IMR-90 (cell line): ENCODE measurements around the gene L3MBTL2. TPM values are rescaled to one million over a fixed set of nuclear protein-coding genes. Genes with fewer than 3 reads are reported as not detected.

ENCODE experiments used
- ATAC-seq: fragments of 200-7000 bp; cut with Tn5 transposase; 2 replicates; pipeline ENCODE4 v1.9.1; 2020; ENCODE audit warnings: low read depth, mild to moderate bottlenecking, moderate library complexity
- BruUV-seq: library from RNA; stranded (reverse); fragments of 400-500 nt; replicated peaks from 2 replicates; lab custom pipeline; 2021; lab: Mats Ljungman, UMichigan
- CTCF ChIA-PET: fragments of 300-600 bp; formaldehyde crosslinking; extraction: SDS; loops from one replicate; lab custom pipeline; 2021; ENCODE audit warnings: antibody characterized with exemption; lab: Yijun Ruan, JAX
- POLR2A ChIA-PET: fragments of 300-600 bp; sonication (Branson Sonifier 250); formaldehyde crosslinking; loops from one replicate; lab custom pipeline; 2022; ENCODE audit warnings: antibody characterized with exemption; ENCODE audit not compliant: unreplicated experiment; lab: Charles Lee
- DNase-seq: peaks from one replicate; pipeline ENCODE4 v3.0.0; 2013
- H2AFZ ChIP-seq: replicated peaks from 2 replicates; pipeline ENCODE3; 2013; ENCODE audit warnings: low read length, mild to moderate bottlenecking; ENCODE audit not compliant: poor library complexity
- H2AK5ac ChIP-seq: 2 replicates; pipeline ENCODE4 v1.6.1; 2013; ENCODE audit warnings: low read depth, low read length, inconsistent platforms
- H2AK9ac ChIP-seq: replicated peaks from 2 replicates; pipeline ENCODE3; 2013; ENCODE audit warnings: mild to moderate bottlenecking, low read depth, low read length, moderate library complexity; ENCODE audit not compliant: poor library complexity
- H2BK120ac ChIP-seq: 2 replicates; pipeline ENCODE4 v1.6.1; 2013; ENCODE audit warnings: low read depth, low read length, inconsistent platforms
- H2BK15ac ChIP-seq: 3 replicates; pipeline ENCODE4 v1.6.1; 2013; ENCODE audit warnings: low read depth, low read length, inconsistent platforms
- H2BK20ac ChIP-seq: 2 replicates; pipeline ENCODE4 v1.6.1; 2013; ENCODE audit warnings: low read depth, mild to moderate bottlenecking, inconsistent platforms, low read length, moderate library complexity
- H2BK5ac ChIP-seq: 2 replicates; pipeline ENCODE4 v1.6.1; 2013; ENCODE audit warnings: mild to moderate bottlenecking, low read depth, low read length, inconsistent platforms; ENCODE audit not compliant: poor library complexity, severe bottlenecking
- H3K14ac ChIP-seq: replicated peaks from 2 replicates; pipeline ENCODE4 v1.6.1; 2013; ENCODE audit warnings: low read depth, low read length, inconsistent platforms
- H3K18ac ChIP-seq: 2 replicates; pipeline ENCODE4 v1.6.1; 2013; ENCODE audit warnings: low read depth, low read length, control low read depth
- H3K23ac ChIP-seq: 2 replicates; pipeline ENCODE4 v1.6.1; 2013; ENCODE audit warnings: low read depth, low read length, inconsistent platforms
- H3K27ac ChIP-seq: 2 replicates; pipeline ENCODE4 v1.5.1; 2013; ENCODE audit warnings: mild to moderate bottlenecking, control low read depth, low read length; ENCODE audit not compliant: insufficient read depth
- H3K27me3 ChIP-seq: 2 replicates; pipeline ENCODE4 v1.6.1; 2013; ENCODE audit warnings: low read length; ENCODE audit not compliant: control insufficient read depth, insufficient read depth
- H3K36me3 ChIP-seq: 2 replicates; pipeline ENCODE4 v1.6.1; 2013; ENCODE audit warnings: low read length, mixed read lengths; ENCODE audit not compliant: control insufficient read depth, insufficient read depth
- H3K4ac ChIP-seq: 2 replicates; pipeline ENCODE4 v1.6.1; 2013; ENCODE audit warnings: low read depth, low read length, inconsistent platforms
- H3K4me1 ChIP-seq: 2 replicates; pipeline ENCODE4 v1.6.1; 2013; ENCODE audit warnings: low read length, mixed read lengths; ENCODE audit not compliant: control insufficient read depth, insufficient read depth
- H3K4me2 ChIP-seq: 2 replicates; pipeline ENCODE4 v1.6.1; 2013; ENCODE audit warnings: low read depth, mild to moderate bottlenecking, control low read depth, low read length, moderate library complexity
- H3K4me3 ChIP-seq: 2 replicates; pipeline ENCODE4 v1.5.1; 2013; ENCODE audit warnings: low read depth, mild to moderate bottlenecking, control low read depth, low read length, moderate library complexity; ENCODE audit not compliant: insufficient read depth
- H3K56ac ChIP-seq: 2 replicates; pipeline ENCODE4 v1.6.1; 2013; ENCODE audit warnings: low read length, inconsistent platforms; ENCODE audit not compliant: insufficient read depth; ENCODE audit errors: extremely low read depth
- H3K79me1 ChIP-seq, 2 experiments: 2 replicates each; pipeline ENCODE4 v1.6.1; 2013; ENCODE audit warnings: low read length in 2 of 2, inconsistent platforms in 1 of 2, low read depth in 1 of 2
- H3K9ac ChIP-seq: 2 replicates; pipeline ENCODE4 v1.6.1; 2013; ENCODE audit warnings: low read depth, low read length, control low read depth
- H3K9me1 ChIP-seq: 2 replicates; pipeline ENCODE4 v1.6.1; 2013; ENCODE audit warnings: low read length, inconsistent platforms; ENCODE audit not compliant: insufficient read depth
- H3K9me3 ChIP-seq: 2 replicates; pipeline ENCODE4 v1.6.1; 2013; ENCODE audit warnings: low read length; ENCODE audit not compliant: control insufficient read depth, insufficient read depth
- H4K20me1 ChIP-seq: 2 replicates; pipeline ENCODE4 v1.6.1; 2013; ENCODE audit warnings: low read length, inconsistent platforms; ENCODE audit not compliant: insufficient read depth
- H4K5ac ChIP-seq: 2 replicates; pipeline ENCODE4 v1.6.1; 2013; ENCODE audit warnings: mild to moderate bottlenecking, low read depth, low read length, control low read depth
- H4K8ac ChIP-seq, 2 experiments: 2 replicates each; pipeline ENCODE4 v1.6.1; 2013; ENCODE audit warnings: low read depth in 2 of 2, low read length in 2 of 2, control low read depth in 1 of 2, inconsistent platforms in 1 of 2
- H4K91ac ChIP-seq: 2 replicates; pipeline ENCODE4 v1.6.1; 2013; ENCODE audit warnings: low read depth, low read length, inconsistent platforms; ENCODE audit not compliant: insufficient read depth
- BHLHE40 ChIP-seq: fragments of 150-350 bp; IDR thresholded peaks from 2 replicates; pipeline ENCODE4 v1.6.1; 2016; ENCODE audit warnings: mild to moderate bottlenecking, low read depth, low read length
- CEBPB ChIP-seq: IDR thresholded peaks from 2 replicates; pipeline ENCODE4 v1.6.1; 2012; ENCODE audit warnings: low read depth, low read length, improper control_type of control experiment
- MXI1 ChIP-seq: IDR thresholded peaks from 2 replicates; pipeline ENCODE4 v1.6.1; 2012; ENCODE audit warnings: low read depth, mild to moderate bottlenecking, low read length, moderate library complexity, borderline replicate concordance
- NFE2L2 ChIP-seq: fragments of 150-350 bp; IDR thresholded peaks from 2 replicates; pipeline ENCODE4 v1.6.1; 2016; ENCODE audit warnings: low read depth, mild to moderate bottlenecking, low read length
- RAD21 ChIP-seq: IDR thresholded peaks from 2 replicates; pipeline ENCODE4 v1.6.1; 2012; ENCODE audit warnings: low read length, improper control_type of control experiment
- WGBS, 2 experiments: methylation state at CpG; one replicate each; pipeline versions ENCODE4 v1.1.5 to v1.1.7; 2013; ENCODE audit warnings: missing lambda C conversion rate in 2 of 2; ENCODE audit not compliant: insufficient read length in 1 of 2; ENCODE audit errors: extremely low coverage in 2 of 2; 5-methylcytosine and 5-hydroxymethylcytosine counted together
- dilution Hi-C: fragments of 300-500 bp; cut with HindIII; formaldehyde crosslinking; loops from one replicate; pipeline ENCODE4 v1.14.3; 2018; ENCODE audit warnings: low sequenced_read_pairs; ENCODE audit not compliant: unreplicated experiment
- in situ Hi-C: fragments of 300-500 bp; cut with MboI; formaldehyde crosslinking; loops from 3 replicates; pipeline ENCODE4 v1.14.3; 2019; ENCODE audit warnings: low sequenced_read_pairs, inconsistent platforms, mixed read lengths
- intact Hi-C: fragments of 100-400 bp; cut with micrococcal nuclease; formaldehyde crosslinking; loops from 2 replicates; pipeline ENCODE4 v1.10.0; 2022
- polyA plus RNA-seq, 3 experiments: library from polyadenylated mRNA; depleted of rRNA; stranded (reverse); fragments of >200 nt; gene quantifications; 2 replicates each; pipeline ENCODE4 v1.2.3, GENCODE V29; 2012; ENCODE audit warnings: low replicate concordance in 1 of 3
- total RNA-seq: library from RNA; depleted of rRNA; stranded (reverse); fragments of >200 nt; gene quantifications from 2 replicates; pipeline ENCODE4 v1.2.3, GENCODE V29; 2012
- TF ChIP-seq, protein P1 (sequence below): fragments of 150-350 bp; IDR thresholded peaks from 2 replicates; pipeline ENCODE4 v1.6.1; 2016; ENCODE audit warnings: low read depth, mild to moderate bottlenecking, low read length, moderate library complexity, borderline replicate concordance
- TF ChIP-seq, protein P2 (sequence below): conservative IDR thresholded peaks from 2 replicates; pipeline ENCODE4 v1.5.1; 2012; ENCODE audit warnings: mild to moderate bottlenecking, low read depth, low read length, improper control_type of control experiment

Gene L3MBTL2
- total and polyA plus RNA-seq, 2 of the 4 experiments (the other 2 are of a cell fraction) = 20.6 to 25.1 TPM

DNA sequence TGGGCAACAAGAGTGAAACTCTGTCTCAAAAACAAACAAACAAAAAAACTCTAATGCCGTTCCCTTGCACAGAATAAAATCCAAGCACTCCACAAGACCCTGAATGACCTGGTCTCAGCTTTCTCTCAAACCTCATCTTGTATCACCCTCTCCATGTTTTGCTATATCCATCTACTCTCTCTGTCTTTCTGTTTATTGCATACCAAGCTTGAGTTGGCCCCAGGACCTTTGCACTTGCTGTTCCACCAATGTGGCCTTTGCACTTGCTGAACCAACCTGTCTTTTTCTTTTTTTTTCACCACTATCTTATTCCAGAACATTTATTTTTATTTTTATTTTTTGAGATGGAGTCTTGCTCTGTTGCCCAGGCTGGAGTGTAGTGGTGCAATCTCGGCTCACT lies 2.0 kb upstream of the L3MBTL2 start:
- Histone ChIP-seq H3K27me3 (no peaks in the 10 kb centered on the region; the same call in 1 of the 2 replicates), H3K27ac (no peak overlapping the region), H3K9me1 (no peaks in the 10 kb centered on the region), H4K20me1 (no peaks in the 10 kb centered on the region), H3K79me1 (peaks cover 9 to 26% of the 10 kb centered on the region in 2 experiments; a peak in 3 of 4 replicates), H3K9ac (no peak overlapping the region), H2AK9ac (no peak overlapping the region), H3K56ac (no peak overlapping the region), H2BK15ac (no peak overlapping the region), H2BK120ac (no peak overlapping the region), H3K4me3 (no peak overlapping the region), H2BK20ac (no peak overlapping the region), H2AFZ (no peak overlapping the region), H3K36me3 (no peaks in the 10 kb centered on the region), H3K18ac (no peak overlapping the region), H3K14ac (no peak overlapping the region), H2BK5ac (no peak overlapping the region), H3K9me3 (no peaks in the 10 kb centered on the region), H4K91ac (no peak overlapping the region), H3K4me2 (no peak overlapping the region), H3K4me1 (no peaks in the 10 kb centered on the region; the same call in 1 of the 2 replicates), H3K4ac (no peak overlapping the region), H3K23ac (no peak overlapping the region), H4K8ac (no peak overlapping the region), H4K5ac (no peak overlapping the region), H2AK5ac (no peak overlapping the region)
- 78% methylated on average over 1 of the region's 2 CpGs; no CpG with 5 or more reads in 1 of the 2 experiments for WGBS, 2 experiments
- POLR2A ChIA-PET = no interaction called here
- dilution Hi-C loops (no loop called here), intact Hi-C loops (no loop called here), in situ Hi-C loops (no loop called here)
- BruUV-seq = no TSS peak
- no peak for ATAC-seq
- no peak for DNase-seq
- no peak for TF ChIP-seq RAD21
- TF ChIP-seq, protein P1, sequence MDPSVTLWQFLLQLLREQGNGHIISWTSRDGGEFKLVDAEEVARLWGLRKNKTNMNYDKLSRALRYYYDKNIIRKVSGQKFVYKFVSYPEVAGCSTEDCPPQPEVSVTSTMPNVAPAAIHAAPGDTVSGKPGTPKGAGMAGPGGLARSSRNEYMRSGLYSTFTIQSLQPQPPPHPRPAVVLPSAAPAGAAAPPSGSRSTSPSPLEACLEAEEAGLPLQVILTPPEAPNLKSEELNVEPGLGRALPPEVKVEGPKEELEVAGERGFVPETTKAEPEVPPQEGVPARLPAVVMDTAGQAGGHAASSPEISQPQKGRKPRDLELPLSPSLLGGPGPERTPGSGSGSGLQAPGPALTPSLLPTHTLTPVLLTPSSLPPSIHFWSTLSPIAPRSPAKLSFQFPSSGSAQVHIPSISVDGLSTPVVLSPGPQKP = no peak
- TF ChIP-seq NFE2L2 = no peak
- no peak for TF ChIP-seq BHLHE40
- no peak for TF ChIP-seq CEBPB
- TF ChIP-seq MXI1 = no peak
- TF ChIP-seq, protein P2, sequence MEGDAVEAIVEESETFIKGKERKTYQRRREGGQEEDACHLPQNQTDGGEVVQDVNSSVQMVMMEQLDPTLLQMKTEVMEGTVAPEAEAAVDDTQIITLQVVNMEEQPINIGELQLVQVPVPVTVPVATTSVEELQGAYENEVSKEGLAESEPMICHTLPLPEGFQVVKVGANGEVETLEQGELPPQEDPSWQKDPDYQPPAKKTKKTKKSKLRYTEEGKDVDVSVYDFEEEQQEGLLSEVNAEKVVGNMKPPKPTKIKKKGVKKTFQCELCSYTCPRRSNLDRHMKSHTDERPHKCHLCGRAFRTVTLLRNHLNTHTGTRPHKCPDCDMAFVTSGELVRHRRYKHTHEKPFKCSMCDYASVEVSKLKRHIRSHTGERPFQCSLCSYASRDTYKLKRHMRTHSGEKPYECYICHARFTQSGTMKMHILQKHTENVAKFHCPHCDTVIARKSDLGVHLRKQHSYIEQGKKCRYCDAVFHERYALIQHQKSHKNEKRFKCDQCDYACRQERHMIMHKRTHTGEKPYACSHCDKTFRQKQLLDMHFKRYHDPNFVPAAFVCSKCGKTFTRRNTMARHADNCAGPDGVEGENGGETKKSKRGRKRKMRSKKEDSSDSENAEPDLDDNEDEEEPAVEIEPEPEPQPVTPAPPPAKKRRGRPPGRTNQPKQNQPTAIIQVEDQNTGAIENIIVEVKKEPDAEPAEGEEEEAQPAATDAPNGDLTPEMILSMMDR = no peak
- CTCF ChIA-PET = no interaction called here
